GM18907 (cell line): ENCODE results near the gene PEAK3.

ENCODE experiments used
- ATAC-seq: cut with Tn5 transposase; IDR thresholded peaks from one replicate; pipeline ENCODE4 v1.9.1; 2021; ENCODE audit warnings: mild to moderate bottlenecking, moderate library complexity; ENCODE audit not compliant: unreplicated experiment

PEAK3 gene

DNA sequence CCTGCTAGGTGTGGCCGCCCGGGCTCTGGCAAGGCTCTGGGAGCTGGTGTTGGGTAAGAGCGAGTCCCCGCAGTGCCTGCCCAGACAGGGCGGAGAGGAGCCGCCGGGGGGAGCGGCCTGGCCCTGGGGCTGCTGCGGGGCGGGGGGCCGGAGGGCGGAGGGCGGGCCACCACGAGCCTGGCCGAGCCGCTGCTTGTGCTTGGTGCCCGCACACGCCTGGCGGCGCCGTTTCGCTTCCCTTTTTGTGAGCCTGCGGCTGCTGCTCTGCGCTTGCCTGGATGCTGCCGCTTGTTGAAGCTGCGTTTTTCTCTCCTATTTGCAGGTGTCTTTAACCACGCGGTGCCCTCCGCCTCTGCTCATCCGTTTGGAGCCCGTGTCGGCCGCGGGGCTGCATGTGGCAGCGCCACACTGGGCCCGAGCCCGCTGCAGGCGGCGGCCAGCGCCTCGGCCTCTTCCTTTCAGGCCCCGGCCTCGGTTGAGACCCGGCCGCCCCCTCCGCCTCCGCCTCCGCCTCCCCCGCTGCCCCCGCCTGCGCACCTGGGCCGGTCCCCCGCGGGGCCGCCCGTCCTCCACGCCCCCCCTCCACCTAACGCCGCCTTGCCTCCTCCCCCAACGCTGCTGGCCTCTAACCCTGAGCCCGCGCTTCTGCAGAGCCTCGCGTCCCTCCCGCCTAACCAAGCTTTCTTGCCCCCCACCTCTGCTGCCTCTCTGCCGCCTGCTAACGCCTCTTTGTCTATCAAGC lies 54.4 kb downstream of the PEAK3 start:
- ATAC-seq: no peak

DNA sequence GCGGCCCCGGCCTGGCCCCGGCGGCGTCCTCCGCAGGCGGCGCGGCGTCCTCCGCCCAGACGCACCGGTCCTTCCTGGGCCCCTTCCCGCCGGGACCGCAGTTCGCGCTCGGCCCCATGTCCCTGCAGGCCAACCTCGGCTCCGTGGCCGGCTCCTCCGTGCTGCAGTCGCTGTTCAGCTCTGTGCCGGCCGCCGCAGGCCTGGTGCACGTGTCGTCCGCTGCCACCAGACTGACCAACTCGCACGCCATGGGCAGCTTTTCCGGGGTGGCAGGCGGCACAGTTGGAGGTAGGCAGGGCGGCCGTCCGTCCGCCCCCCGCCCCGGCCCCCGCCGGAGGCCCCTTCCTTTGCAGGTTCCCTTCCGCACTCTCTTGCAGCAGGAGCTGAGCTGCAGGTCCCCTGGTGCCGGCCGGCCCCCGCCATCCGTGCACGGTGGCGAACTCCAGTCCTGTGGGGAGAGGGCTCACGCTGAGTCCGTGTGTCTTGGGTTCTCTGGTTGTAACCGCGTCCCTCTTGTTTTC lies 55.1 kb downstream of the PEAK3 start:
- ATAC-seq: no peak

DNA sequence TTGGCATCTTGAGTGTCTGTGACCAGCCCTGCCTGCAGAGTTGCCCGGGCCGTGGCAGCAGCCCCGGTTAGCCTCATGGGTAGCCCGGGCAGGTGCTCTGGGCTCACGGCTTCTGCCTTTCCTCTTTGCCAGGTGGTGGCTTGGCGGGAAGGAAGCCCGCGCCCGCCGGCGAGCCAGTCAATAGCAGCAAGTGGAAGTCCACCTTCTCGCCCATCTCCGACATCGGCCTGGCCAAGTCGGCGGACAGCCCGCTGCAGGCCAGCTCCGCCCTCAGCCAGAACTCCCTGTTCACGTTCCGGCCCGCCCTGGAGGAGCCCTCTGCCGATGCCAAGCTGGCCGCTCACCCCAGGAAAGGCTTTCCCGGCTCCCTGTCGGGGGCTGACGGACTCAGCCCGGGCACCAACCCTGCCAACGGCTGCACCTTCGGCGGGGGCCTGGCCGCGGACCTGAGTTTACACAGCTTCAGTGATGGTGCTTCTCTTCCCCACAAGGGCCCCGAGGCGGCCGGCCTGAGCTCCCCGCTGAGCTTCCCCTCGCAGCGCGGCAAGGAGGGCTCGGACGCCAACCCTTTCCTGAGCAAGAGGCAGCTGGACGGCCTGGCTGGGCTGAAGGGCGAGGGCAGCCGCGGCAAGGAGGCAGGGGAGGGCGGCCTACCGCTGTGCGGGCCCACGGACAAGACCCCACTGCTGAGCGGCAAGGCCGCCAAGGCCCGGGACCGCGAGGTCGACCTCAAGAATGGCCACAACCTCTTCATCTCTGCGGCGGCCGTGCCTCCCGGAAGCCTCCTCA lies 55.7 kb downstream of the PEAK3 start:
- no peak for ATAC-seq

DNA sequence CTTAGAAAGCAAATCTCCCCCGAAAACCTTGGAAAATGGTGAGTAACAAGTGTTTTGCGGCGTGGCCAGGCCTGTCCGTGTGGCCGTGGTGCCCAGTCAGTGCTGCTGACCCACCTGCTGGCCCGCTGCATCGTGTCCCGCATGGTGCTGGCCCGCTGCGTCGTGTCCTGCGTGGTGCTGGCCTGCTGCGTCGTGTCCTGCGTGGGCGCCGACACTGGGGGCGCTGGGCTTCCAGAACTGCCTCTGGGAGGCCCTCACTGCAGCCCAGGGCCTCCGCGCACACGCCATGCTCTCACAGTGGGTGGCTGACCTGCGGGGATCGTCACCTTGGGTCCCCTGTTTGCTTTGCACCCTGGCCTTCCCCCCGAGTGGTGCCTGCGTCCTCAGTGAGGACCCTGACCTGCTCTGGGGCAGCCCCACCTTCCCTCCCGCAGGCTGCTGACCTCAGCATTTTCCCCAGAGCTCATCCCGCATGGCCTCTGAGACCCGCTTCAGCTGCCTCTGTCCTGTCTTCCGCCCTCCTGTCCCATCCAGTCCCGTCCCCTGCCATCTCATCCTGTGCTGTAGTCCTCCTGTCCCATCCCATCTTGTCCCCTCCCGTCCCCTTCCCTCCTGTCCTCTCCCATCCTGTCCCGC lies 56.4 kb downstream of the PEAK3 start:
- ATAC-seq: no peak

DNA sequence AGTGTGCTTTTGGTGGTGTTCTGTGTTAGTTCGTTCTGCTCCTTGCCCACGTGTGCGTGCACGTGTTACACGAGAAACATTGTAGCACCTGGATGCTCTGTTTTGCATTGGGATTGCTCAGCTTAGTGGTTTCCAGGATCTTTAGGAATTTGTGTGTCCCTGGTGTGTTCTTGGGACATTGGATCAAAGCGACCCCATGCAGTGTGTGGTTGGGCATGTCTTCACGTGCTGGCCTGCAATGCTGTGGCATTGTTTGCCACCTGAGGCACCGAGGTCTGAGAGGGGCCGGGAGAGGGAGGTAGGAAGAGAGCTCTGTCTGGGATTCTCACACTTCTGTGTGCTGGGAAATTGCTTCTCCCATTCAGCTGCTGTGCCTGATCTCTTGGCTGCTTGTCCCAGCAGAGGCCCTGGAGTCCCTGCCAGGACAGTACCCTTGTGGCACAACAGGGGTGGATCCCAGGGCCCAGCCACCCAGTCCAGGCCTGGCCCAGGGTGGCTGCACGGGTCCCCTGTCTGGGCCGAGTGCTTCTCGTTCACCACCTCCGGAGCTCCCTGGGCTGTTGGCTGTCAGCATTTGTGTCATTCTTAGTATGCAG lies 57.1 kb downstream of the PEAK3 start:
- no peak for ATAC-seq
